K562 (cell line): ENCODE results near the gene DEGS2. TPM values are rescaled to one million over a fixed set of nuclear protein-coding genes. Genes with fewer than 3 reads are reported as not detected.
A peak's percentile ranks its signal among the peaks of the same experiment; 100 is the strongest.

Source experiments
- FUS ChIP-seq: fragments of 200-400 bp; formaldehyde crosslinking; optimal IDR thresholded peaks from 2 replicates; pipeline ENCODE3; 2017; ENCODE audit warnings: low read depth, low read length
- HDAC8 ChIP-seq: fragments of 450-650 bp; IDR thresholded peaks from 2 replicates; pipeline ENCODE4 v1.6.1; 2016; ENCODE audit warnings: mild to moderate bottlenecking, missing genetic modification characterization, moderate library complexity, missing compliant biosample characterization
- HINFP ChIP-seq: fragments of 450-650 bp; conservative IDR thresholded peaks from 2 replicates; pipeline ENCODE4 v1.6.1; 2016; ENCODE audit warnings: missing genetic modification characterization, low read depth, mild to moderate bottlenecking, control low read depth, missing compliant biosample characterization
- HIVEP1 ChIP-seq: fragments of 250-450 bp; sonication (Bioruptor Pico); IDR thresholded peaks from 2 replicates; pipeline ENCODE4 v1.4.0; 2020; ENCODE audit warnings: mild to moderate bottlenecking
- KLF10 ChIP-seq: fragments of 250-450 bp; sonication (Bioruptor Pico); IDR thresholded peaks from 2 replicates; pipeline ENCODE4 v1.6.1; 2021; ENCODE audit warnings: matching md5 sums
- LARP7 ChIP-seq: fragments of 450-650 bp; IDR thresholded peaks from 2 replicates; pipeline ENCODE4 v1.6.1; 2016
- MEIS2 ChIP-seq: fragments of 450-650 bp; IDR thresholded peaks from 2 replicates; pipeline ENCODE4 v1.6.1; 2014; ENCODE audit warnings: mild to moderate bottlenecking; ENCODE audit not compliant: partially characterized antibody
- MXD1 ChIP-seq: fragments of 250-450 bp; sonication (Bioruptor Pico); IDR thresholded peaks from 2 replicates; pipeline ENCODE4 v1.8.0; 2021; ENCODE audit warnings: borderline replicate concordance, mild to moderate bottlenecking, moderate library complexity; ENCODE audit not compliant: poor library complexity, severe bottlenecking
- NFRKB ChIP-seq: fragments of 450-650 bp; IDR thresholded peaks from 2 replicates; pipeline ENCODE4 v1.6.1; 2016; ENCODE audit warnings: low read depth
- NR4A1 ChIP-seq, 2 experiments: fragments of 250-450 bp in 1 of 2; fragments of 450-650 bp in 1 of 2; sonication (Bioruptor Pico) in 1 of 2; IDR thresholded peaks; 2 replicates each; pipeline versions ENCODE4 v1.4.0 to v1.6.1; 2016 to 2020; ENCODE audit warnings: mild to moderate bottlenecking in 2 of 2, missing compliant biosample characterization in 1 of 2, missing genetic modification characterization in 1 of 2, moderate library complexity in 1 of 2
- PCBP1 ChIP-seq: fragments of 200-400 bp; formaldehyde crosslinking; IDR thresholded peaks from 2 replicates; pipeline ENCODE4 v1.6.1; 2018; ENCODE audit warnings: mild to moderate bottlenecking, low read depth, low read length; ENCODE audit not compliant: poor library complexity, severe bottlenecking
- PHTF2 ChIP-seq: fragments of 250-450 bp; sonication (Bioruptor Pico); IDR thresholded peaks from 2 replicates; pipeline ENCODE4 v1.5.0; 2021; ENCODE audit warnings: mild to moderate bottlenecking
- RBM39 ChIP-seq: fragments of 200-400 bp; formaldehyde crosslinking; optimal IDR thresholded peaks from 2 replicates; pipeline ENCODE3; 2018; ENCODE audit warnings: low read depth, low read length
- SETDB1 ChIP-seq: IDR thresholded peaks from one replicate; pipeline ENCODE4 v1.6.1; 2012; ENCODE audit warnings: low read length, control low read depth, inconsistent platforms
- SMAD2 ChIP-seq: fragments of 150-350 bp; IDR thresholded peaks from 2 replicates; pipeline ENCODE4 v1.6.1; 2014; ENCODE audit warnings: low read depth, mild to moderate bottlenecking, low read length
- SMARCE1 ChIP-seq: fragments of 450-650 bp; IDR thresholded peaks from 2 replicates; pipeline ENCODE4 v1.7.1; 2016; ENCODE audit warnings: mild to moderate bottlenecking
- SP1 ChIP-seq: sonication (generic); formaldehyde crosslinking; IDR thresholded peaks from 2 replicates; pipeline ENCODE4 v1.8.1; 2022; ENCODE audit warnings: mild to moderate bottlenecking, missing genetic modification reagents
- ZBTB1 ChIP-seq: sonication (generic); formaldehyde crosslinking; IDR thresholded peaks from 2 replicates; pipeline ENCODE4 v1.8.1; 2023; ENCODE audit warnings: missing genetic modification reagents, low read depth, mild to moderate bottlenecking, borderline replicate concordance
- ZC3H4 ChIP-seq: sonication (generic); formaldehyde crosslinking; IDR thresholded peaks from 2 replicates; pipeline ENCODE4 v1.9.0; 2021; ENCODE audit warnings: missing genetic modification reagents, borderline replicate concordance
- ZNF212 ChIP-seq: fragments of 450-650 bp; formaldehyde crosslinking; IDR thresholded peaks from 2 replicates; pipeline ENCODE4 v1.4.0; 2020; ENCODE audit warnings: mild to moderate bottlenecking
- ZNF217 ChIP-seq: sonication (generic); formaldehyde crosslinking; IDR thresholded peaks from 2 replicates; pipeline ENCODE4 v1.8.0; 2022; ENCODE audit warnings: mild to moderate bottlenecking, missing genetic modification reagents
- polyA plus RNA-seq, 8 experiments: library from polyadenylated mRNA; depleted of rRNA in 4 of 8; stranded (reverse) in 5 of 8; unstranded in 3 of 8; fragments of >200 nt; fragmentation: Nextera tagmentation in 2 of 8; fragmentation: Illumina TruSeq in 1 of 8; extraction: Ambion mirVana in 2 of 8; extraction: Trizol in 1 of 8; gene quantifications; 2 replicates each; pipeline versions ENCODE4 v1.2.1 to v1.2.3, GENCODE V29; 2011 to 2014; ENCODE audit warnings: inconsistent platforms in 1 of 8, missing spikeins in 1 of 8
- total RNA-seq, 7 experiments: library from RNA; depleted of rRNA in 6 of 7; stranded (reverse); fragments of >200 nt in 6 of 7; fragmentation: Illumina TruSeq in 2 of 7; extraction: Trizol in 2 of 7; gene quantifications; 2 replicates each; pipeline versions ENCODE4 v1.2.1 to v1.2.3, GENCODE V29; 2011 to 2021; ENCODE audit warnings: low replicate concordance in 1 of 7
- TF ChIP-seq, protein P1 (sequence below): sonication (generic); formaldehyde crosslinking; IDR thresholded peaks from 2 replicates; pipeline ENCODE4 v1.8.0; 2023; ENCODE audit warnings: mild to moderate bottlenecking, missing genetic modification reagents
- TF ChIP-seq, protein P2 (sequence below): fragments of 250-450 bp; sonication (Bioruptor Pico); IDR thresholded peaks from 2 replicates; pipeline ENCODE4 v1.9.0; 2021; ENCODE audit warnings: mild to moderate bottlenecking

Gene DEGS2
- total and polyA plus RNA-seq, 9 of the 15 experiments (the other 6 are each of a cell fraction or from before 2014, with no cell fraction given), result 0.22 to 2.9 (median 0.70) TPM

DNA sequence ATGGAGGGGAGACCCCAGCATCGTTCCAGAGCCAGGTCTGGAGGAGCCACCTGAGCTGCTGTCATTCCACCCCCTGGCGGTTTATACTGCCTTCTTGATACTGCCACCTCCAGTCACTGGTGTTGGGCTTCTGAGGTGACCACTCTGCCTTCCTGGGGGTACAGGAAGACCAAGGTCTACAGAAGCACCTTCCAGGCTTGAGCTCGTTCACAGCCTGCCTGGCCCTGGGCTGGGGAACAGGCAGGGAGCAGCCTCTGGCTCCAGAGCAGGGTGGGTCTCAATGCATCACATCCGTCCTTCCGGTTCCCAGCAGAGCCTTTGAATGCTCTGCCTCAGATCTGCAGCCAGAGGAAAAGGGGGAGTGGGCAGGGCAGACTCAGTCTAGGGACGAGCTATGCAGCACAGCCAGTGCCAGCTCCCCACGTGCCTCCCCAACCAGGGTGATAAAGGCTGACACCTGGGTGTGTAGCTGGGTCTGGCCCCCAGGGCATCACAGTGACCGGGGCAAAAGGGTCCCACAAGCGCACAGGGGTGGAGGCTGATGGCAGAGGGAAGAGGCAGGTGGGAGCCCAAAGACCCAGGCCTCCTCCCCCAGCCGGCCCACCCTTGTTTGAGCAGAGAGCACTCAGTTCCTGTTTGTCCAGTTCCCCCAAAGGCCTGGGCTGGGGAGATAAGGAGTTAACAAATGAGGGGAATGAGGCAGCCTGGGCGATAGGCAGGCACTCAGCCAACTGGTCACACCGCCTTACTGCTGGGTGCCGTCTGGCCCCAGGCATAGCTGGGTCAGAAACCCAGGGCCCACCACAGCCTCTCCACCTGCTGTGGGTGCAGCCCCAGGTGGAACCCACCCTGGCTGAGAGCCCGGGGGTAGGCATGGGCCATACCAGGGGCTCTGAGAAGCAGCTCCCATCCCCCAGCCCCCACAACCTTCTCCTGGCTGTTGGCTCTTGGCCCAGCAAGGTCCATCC, 17.1 kb downstream of the DEGS2 start (continued):
- TF ChIP-seq, protein P1, sequence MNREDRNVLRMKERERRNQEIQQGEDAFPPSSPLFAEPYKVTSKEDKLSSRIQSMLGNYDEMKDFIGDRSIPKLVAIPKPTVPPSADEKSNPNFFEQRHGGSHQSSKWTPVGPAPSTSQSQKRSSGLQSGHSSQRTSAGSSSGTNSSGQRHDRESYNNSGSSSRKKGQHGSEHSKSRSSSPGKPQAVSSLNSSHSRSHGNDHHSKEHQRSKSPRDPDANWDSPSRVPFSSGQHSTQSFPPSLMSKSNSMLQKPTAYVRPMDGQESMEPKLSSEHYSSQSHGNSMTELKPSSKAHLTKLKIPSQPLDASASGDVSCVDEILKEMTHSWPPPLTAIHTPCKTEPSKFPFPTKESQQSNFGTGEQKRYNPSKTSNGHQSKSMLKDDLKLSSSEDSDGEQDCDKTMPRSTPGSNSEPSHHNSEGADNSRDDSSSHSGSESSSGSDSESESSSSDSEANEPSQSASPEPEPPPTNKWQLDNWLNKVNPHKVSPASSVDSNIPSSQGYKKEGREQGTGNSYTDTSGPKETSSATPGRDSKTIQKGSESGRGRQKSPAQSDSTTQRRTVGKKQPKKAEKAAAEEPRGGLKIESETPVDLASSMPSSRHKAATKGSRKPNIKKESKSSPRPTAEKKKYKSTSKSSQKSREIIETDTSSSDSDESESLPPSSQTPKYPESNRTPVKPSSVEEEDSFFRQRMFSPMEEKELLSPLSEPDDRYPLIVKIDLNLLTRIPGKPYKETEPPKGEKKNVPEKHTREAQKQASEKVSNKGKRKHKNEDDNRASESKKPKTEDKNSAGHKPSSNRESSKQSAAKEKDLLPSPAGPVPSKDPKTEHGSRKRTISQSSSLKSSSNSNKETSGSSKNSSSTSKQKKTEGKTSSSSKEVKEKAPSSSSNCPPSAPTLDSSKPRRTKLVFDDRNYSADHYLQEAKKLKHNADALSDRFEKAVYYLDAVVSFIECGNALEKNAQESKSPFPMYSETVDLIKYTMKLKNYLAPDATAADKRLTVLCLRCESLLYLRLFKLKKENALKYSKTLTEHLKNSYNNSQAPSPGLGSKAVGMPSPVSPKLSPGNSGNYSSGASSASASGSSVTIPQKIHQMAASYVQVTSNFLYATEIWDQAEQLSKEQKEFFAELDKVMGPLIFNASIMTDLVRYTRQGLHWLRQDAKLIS (CRISPR knock-in tag), result 0 out of 2 replicates have a peak, but pooled peaks have one; percentile 58
- TF ChIP-seq PHTF2 (CRISPR knock-in tag) (no peak), RBM39 (no peak), NR4A1 (CRISPR knock-in tag; IDR thresholded peaks at IDR 0.05) (no peak), NR4A1 (tag; IDR thresholded peaks at IDR 0.05) (no peak), LARP7 (no peak), PCBP1 (no peak), SMAD2 (no peak), SETDB1 (no peak), ZBTB1 (CRISPR knock-in tag) (no peak), ZC3H4 (CRISPR knock-in tag) (no peak), KLF10 (CRISPR knock-in tag) (no peak), SMARCE1 (peak; percentile 86), SP1 (no peak), FUS (no peak), HDAC8 (no peak), NFRKB (0 out of 2 replicates have a peak, but pooled peaks have one; percentile 52), MEIS2 (peak; percentile 79), ZNF217 (CRISPR knock-in tag) (no peak), HINFP (tag) (no peak), HIVEP1 (CRISPR knock-in tag) (no peak), ZNF212 (CRISPR knock-in tag) (no peak), MXD1 (no peak)
- TF ChIP-seq, protein P2, sequence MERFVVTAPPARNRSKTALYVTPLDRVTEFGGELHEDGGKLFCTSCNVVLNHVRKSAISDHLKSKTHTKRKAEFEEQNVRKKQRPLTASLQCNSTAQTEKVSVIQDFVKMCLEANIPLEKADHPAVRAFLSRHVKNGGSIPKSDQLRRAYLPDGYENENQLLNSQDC, result no peak
